ENCODE data around the gene CNOT8.

DNA sequence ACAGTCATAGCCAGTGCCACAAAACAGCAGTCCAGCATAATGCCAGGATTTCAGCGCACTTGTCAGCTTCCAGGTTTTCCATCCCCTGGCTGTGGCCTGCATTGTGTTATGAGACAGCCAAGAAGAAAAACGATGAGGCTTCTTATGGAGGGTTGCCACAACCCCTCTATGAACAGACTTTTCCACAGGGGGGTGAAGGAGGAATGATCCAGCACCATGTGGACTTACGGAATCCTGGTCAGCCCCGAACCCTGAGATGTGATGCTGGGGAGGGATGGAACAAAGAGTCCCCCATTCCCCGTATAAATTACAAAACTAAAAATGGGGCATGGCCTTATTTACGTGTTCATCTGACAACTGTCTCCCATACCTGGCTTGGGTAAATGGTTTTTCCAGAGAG is 40.6 kb upstream of the CNOT8 start:
- no peak for TF ChIP-seq POLR2A (IDR thresholded peaks at IDR 0.05)
- TF ChIP-seq, protein P1, sequence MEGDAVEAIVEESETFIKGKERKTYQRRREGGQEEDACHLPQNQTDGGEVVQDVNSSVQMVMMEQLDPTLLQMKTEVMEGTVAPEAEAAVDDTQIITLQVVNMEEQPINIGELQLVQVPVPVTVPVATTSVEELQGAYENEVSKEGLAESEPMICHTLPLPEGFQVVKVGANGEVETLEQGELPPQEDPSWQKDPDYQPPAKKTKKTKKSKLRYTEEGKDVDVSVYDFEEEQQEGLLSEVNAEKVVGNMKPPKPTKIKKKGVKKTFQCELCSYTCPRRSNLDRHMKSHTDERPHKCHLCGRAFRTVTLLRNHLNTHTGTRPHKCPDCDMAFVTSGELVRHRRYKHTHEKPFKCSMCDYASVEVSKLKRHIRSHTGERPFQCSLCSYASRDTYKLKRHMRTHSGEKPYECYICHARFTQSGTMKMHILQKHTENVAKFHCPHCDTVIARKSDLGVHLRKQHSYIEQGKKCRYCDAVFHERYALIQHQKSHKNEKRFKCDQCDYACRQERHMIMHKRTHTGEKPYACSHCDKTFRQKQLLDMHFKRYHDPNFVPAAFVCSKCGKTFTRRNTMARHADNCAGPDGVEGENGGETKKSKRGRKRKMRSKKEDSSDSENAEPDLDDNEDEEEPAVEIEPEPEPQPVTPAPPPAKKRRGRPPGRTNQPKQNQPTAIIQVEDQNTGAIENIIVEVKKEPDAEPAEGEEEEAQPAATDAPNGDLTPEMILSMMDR (IDR thresholded peaks at IDR 0.05): no peak

Measured in heart left ventricle (tissue), 13 donors.